Aorta (tissue), 5 donors: ENCODE data around the gene SSTR5. TPM values are rescaled to one million over a fixed set of nuclear protein-coding genes. Genes with fewer than 3 reads are reported as not detected.

Experiments
- ATAC-seq: fragments of 200-7000 bp; cut with Tn5 transposase; one replicate; pipeline ENCODE4 v1.9.1; 2022; ENCODE audit warnings: moderate library complexity; ENCODE audit not compliant: low FRiP score
- DNase-seq, 2 donors: peaks; one replicate each; pipeline ENCODE4 v3.0.0-alpha.2; 2020
- H3K27ac ChIP-seq, 2 donors: one replicate each; pipeline ENCODE4 v1.5.1; 2013; ENCODE audit warnings: low read length in 2 of 2, mild to moderate bottlenecking in 2 of 2, moderate library complexity in 2 of 2, control low read depth in 1 of 2, inconsistent platforms in 1 of 2, low read depth in 1 of 2
- H3K27me3 ChIP-seq, 2 donors: one replicate each; pipeline ENCODE4 v1.6.1; 2013; ENCODE audit warnings: control low read depth in 1 of 2, low read length in 1 of 2, mild to moderate bottlenecking in 1 of 2, moderate library complexity in 1 of 2; ENCODE audit not compliant: insufficient read depth in 2 of 2, control insufficient read depth in 1 of 2
- H3K36me3 ChIP-seq, 2 donors: one replicate each; pipeline ENCODE4 v1.6.1; 2013; ENCODE audit warnings: control low read depth in 1 of 2, low read length in 1 of 2, mild to moderate bottlenecking in 1 of 2; ENCODE audit not compliant: insufficient read depth in 2 of 2, control insufficient read depth in 1 of 2
- H3K4me1 ChIP-seq, 2 donors: one replicate each; pipeline ENCODE4 v1.6.1; 2013; ENCODE audit warnings: low read length in 2 of 2, control low read depth in 1 of 2, mild to moderate bottlenecking in 1 of 2, moderate library complexity in 1 of 2; ENCODE audit not compliant: insufficient read depth in 2 of 2, control insufficient read depth in 1 of 2
- H3K4me3 ChIP-seq, 2 donors: one replicate each; pipeline ENCODE4 v1.5.1; 2013; ENCODE audit warnings: low read length in 2 of 2, control low read depth in 1 of 2, mild to moderate bottlenecking in 1 of 2
- H3K9me3 ChIP-seq: one replicate; pipeline ENCODE4 v1.6.1; 2013; ENCODE audit warnings: mild to moderate bottlenecking, low read length; ENCODE audit not compliant: control insufficient read depth
- WGBS, 2 donors: extraction: QIAGEN DNeasy Blood & Tissue Kit; methylation state at CpG; one replicate each; pipeline ENCODE4 v1.1.7; 2013; 5-methylcytosine and 5-hydroxymethylcytosine counted together
- intact Hi-C, 2 donors: fragments of 100-400 bp; cut with DNase I; formaldehyde crosslinking; loops; one replicate each; pipeline versions ENCODE4 v1.14.2 to v1.15.0; 2022
- polyA plus RNA-seq, 2 donors: library from polyadenylated mRNA; stranded (reverse); fragments of 200-250 nt; gene quantifications; one replicate each; pipeline ENCODE4 v1.2.3, GENCODE V29; 2013
- total RNA-seq, 2 donors: library from RNA; stranded (reverse); fragmentation: NEBNext Ultra II Directional; extraction: Animal tissue kit (Norgen Biotek cat#: 25700); gene quantifications; one replicate each; pipeline ENCODE4 v1.2.1, GENCODE V29; 2021
- donor health status: healthy with polysubstance abuse.
- donor health status: Bipolar disorder and iron deficiency.
- donor health status: DM: no; HTN: no; CAD: no.
- donor health status: DM: no; HTN: no; CAD: no.
- donor health status: DM: yes; HTN: yes; CAD: no.

The SSTR5 gene
- total and polyA plus RNA-seq, 4 donors: 0.26 to 0.75 (median 0.49) TPM; not detected in 1

GRCh38 chr16:1037394-1038257 is 34.9 kb upstream of the SSTR5 start:
- intact Hi-C loops: no loop called here
- Histone ChIP-seq H3K9me3 (no peaks in the 10 kb centered on the region), H3K27ac (no peak overlapping the region), H3K4me3 (no peak overlapping the region), H3K36me3 (no peaks in the 10 kb centered on the region), H3K27me3 (no peaks in the 10 kb centered on the region), H3K4me1 (no peaks in the 10 kb centered on the region)
- ATAC-seq (no peak), DNase-seq (no peak)
- WGBS, 2 donors: 63 to 70% methylated on average over 31 of the region's 31 CpGs

- Histone ChIP-seq H3K9me3 (no peaks in the 10 kb centered on the region), H3K4me3 (no peak overlapping the region), H3K27me3 (no peaks in the 10 kb centered on the region), H3K36me3 (no peaks in the 10 kb centered on the region), H3K4me1 (no peaks in the 10 kb centered on the region), H3K27ac (no peak overlapping the region)
- ATAC-seq: no peak
- intact Hi-C loops: no loop called here
- 85 to 86% methylated on average over 12 of the region's 12 CpGs for WGBS, 2 donors
- no peak for DNase-seq
These were observed 33.6 kb upstream of the SSTR5 start for GRCh38 chr16:1038932-1039331.

- Histone ChIP-seq H3K4me3 (no peak overlapping the region), H3K4me1 (no peaks in the 10 kb centered on the region), H3K9me3 (no peaks in the 10 kb centered on the region), H3K27me3 (no peaks in the 10 kb centered on the region), H3K27ac (no peak overlapping the region), H3K36me3 (no peaks in the 10 kb centered on the region)
- ATAC-seq (no peak), DNase-seq (no peak)
- WGBS, 2 donors: 77 to 80% methylated on average over 11 of the region's 11 CpGs
- intact Hi-C loops: no loop called here
These were observed 32.8 kb upstream of the SSTR5 start for GRCh38 chr16:1039762-1040161.

- intact Hi-C loops: no loop called here
- ATAC-seq: no peak
These were observed 32.2 kb upstream of the SSTR5 start for GRCh38 chr16:1040346-1040745.

GRCh38 chr16:1042049-1042744 is 30.4 kb upstream of the SSTR5 start:
- Histone ChIP-seq H3K27ac (no peak overlapping the region), H3K9me3 (no peaks in the 10 kb centered on the region), H3K27me3 (no peaks in the 10 kb centered on the region), H3K4me1 (no peaks in the 10 kb centered on the region), H3K4me3 (no peak overlapping the region), H3K36me3 (no peaks in the 10 kb centered on the region)
- intact Hi-C loops: no loop called here
- DNase-seq (no peak), ATAC-seq (no peak)
- 84 to 90% methylated on average over 15 of the region's 15 CpGs for WGBS, 2 donors

More at GRCh38 chr16:1040346-1040745, 32.2 kb upstream of the SSTR5 start:
- H3K27ac ChIP-seq: no peak overlapping the region
- 91 to 94% methylated on average over 29 of the region's 29 CpGs for WGBS, 2 donors
- no peaks in the 10 kb centered on the region for H3K27me3 ChIP-seq
- H3K4me3 ChIP-seq: no peak overlapping the region
- no peaks in the 10 kb centered on the region for H3K9me3 ChIP-seq
- H3K36me3 ChIP-seq: no peaks in the 10 kb centered on the region
- H3K4me1 ChIP-seq: no peaks in the 10 kb centered on the region
- no peak for DNase-seq

GRCh38 chr16:1042866-1043265 is 29.7 kb upstream of the SSTR5 start:
- Histone ChIP-seq H3K4me3 (no peak overlapping the region), H3K27me3 (no peaks in the 10 kb centered on the region), H3K36me3 (no peaks in the 10 kb centered on the region), H3K27ac (no peak overlapping the region), H3K4me1 (no peaks in the 10 kb centered on the region), H3K9me3 (no peaks in the 10 kb centered on the region)
- no peak for ATAC-seq
- no peak for DNase-seq
- intact Hi-C loops: no loop called here
- whole genome bisulfite sequencing, 2 donors: 52 to 56% methylated on average over 18 to 19 of the region's 19 CpGs

- no peaks in the 10 kb centered on the region for H3K27me3 ChIP-seq
- H3K36me3 ChIP-seq: no peaks in the 10 kb centered on the region
- intact Hi-C loops: no loop called here
- WGBS, 2 donors: 35 to 52% methylated on average over 34 to 40 of the region's 40 CpGs
- no peak for DNase-seq
- no peak for ATAC-seq
- no peak overlapping the region for H3K4me3 ChIP-seq
- H3K27ac ChIP-seq: no peak overlapping the region
- no peaks in the 10 kb centered on the region for H3K4me1 ChIP-seq
- H3K9me3 ChIP-seq: no peaks in the 10 kb centered on the region
These were observed 28.6 kb upstream of the SSTR5 start for GRCh38 chr16:1043881-1044451.

GRCh38 chr16:1044460-1045309 is 27.9 kb upstream of the SSTR5 start:
- no peaks in the 10 kb centered on the region for H3K4me1 ChIP-seq
- 72 to 77% methylated on average over 38 to 43 of the region's 43 CpGs for WGBS, 2 donors
- no peak overlapping the region for H3K27ac ChIP-seq
- no peaks in the 10 kb centered on the region for H3K36me3 ChIP-seq
- intact Hi-C loops: no loop called here
- H3K9me3 ChIP-seq: no peaks in the 10 kb centered on the region
- ATAC-seq (no peak), DNase-seq (no peak)
- no peaks in the 10 kb centered on the region for H3K27me3 ChIP-seq
- no peak overlapping the region for H3K4me3 ChIP-seq
